CD4-positive, alpha-beta T cell treated with Interleukin-17A for 4 hours (primary cell): Measurements from ENCODE around the gene SORL1.
A peak's percentile ranks its signal among the peaks of the same experiment; 100 is the strongest.

Experiments
- DNase-seq: peaks from one replicate; pipeline ENCODE4 v3.0.0-alpha.2; 2020; ENCODE audit warnings: mixed read lengths

The SORL1 gene

GRCh38 chr11:121540627-121541026 lies 88.5 kb downstream of the SORL1 start:
- DNase-seq = no peak

- no peak for DNase-seq
These were observed 91.8 kb downstream of the SORL1 start for GRCh38 chr11:121543836-121544380.

- peak; percentile 51 for DNase-seq
These were observed 92.8 kb downstream of the SORL1 start for GRCh38 chr11:121544956-121545355.

GRCh38 chr11:121547574-121547973 lies 95.5 kb downstream of the SORL1 start:
- DNase-seq = no peak

GRCh38 chr11:121550247-121551030 lies 98.3 kb downstream of the SORL1 start:
- no peak for DNase-seq

- no peak for DNase-seq
These were observed 99.3 kb downstream of the SORL1 start for GRCh38 chr11:121551463-121551862.

- no peak for DNase-seq
These were observed 100.0 kb downstream of the SORL1 start for GRCh38 chr11:121552154-121552553.

GRCh38 chr11:121552644-121553043 lies 100.5 kb downstream of the SORL1 start:
- no peak for DNase-seq

- DNase-seq = no peak
These were observed 101.3 kb downstream of the SORL1 start for GRCh38 chr11:121553389-121553788.

GRCh38 chr11:121553806-121554205 lies 101.7 kb downstream of the SORL1 start:
- no peak for DNase-seq

GRCh38 chr11:121554552-121554951 lies 102.4 kb downstream of the SORL1 start:
- no peak for DNase-seq

GRCh38 chr11:121555121-121555520 lies 103.0 kb downstream of the SORL1 start:
- no peak for DNase-seq

GRCh38 chr11:121556937-121557336 lies 104.8 kb downstream of the SORL1 start:
- DNase-seq = no peak

- no peak for DNase-seq
These were observed 105.2 kb downstream of the SORL1 start for GRCh38 chr11:121557348-121557747.

- DNase-seq = no peak
These were observed 107.6 kb downstream of the SORL1 start for GRCh38 chr11:121559606-121560200.

- DNase-seq = no peak
These were observed 108.1 kb downstream of the SORL1 start for GRCh38 chr11:121560236-121560635.

GRCh38 chr11:121561240-121561639 lies 109.1 kb downstream of the SORL1 start:
- DNase-seq = no peak

GRCh38 chr11:121561716-121562115 lies 109.6 kb downstream of the SORL1 start:
- DNase-seq = no peak

- no peak for DNase-seq
These were observed 110.9 kb downstream of the SORL1 start for GRCh38 chr11:121563003-121563402.

- no peak for DNase-seq
These were observed 112.0 kb downstream of the SORL1 start for GRCh38 chr11:121563900-121564822.

- no peak for DNase-seq
These were observed 113.0 kb downstream of the SORL1 start for GRCh38 chr11:121564948-121565684.
